ENCODE data around the gene PDZD2.

PDZD2 gene

DNA sequence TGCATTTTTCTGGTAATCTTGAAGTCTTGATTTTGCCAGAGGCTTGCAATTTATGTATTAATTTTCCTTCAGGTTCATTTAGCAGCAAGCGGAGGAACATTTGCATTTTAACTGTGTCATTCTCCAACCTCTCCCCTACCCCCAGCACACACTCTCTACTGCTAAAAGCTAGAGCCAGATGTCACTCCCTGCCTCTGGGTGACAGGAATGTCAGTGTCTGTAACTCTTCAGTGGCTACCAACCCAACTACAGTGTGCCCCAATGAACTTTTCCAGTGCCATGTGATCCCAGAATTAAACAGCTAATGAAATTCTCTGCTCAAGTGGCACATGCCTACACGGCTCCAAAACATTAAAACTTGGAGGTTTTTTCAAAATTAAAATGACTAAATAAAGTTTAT is 274.9 kb downstream of the PDZD2 start:
- DNase-seq (ENCODE audit: low read depth in 2 of 2, low spot score in 1 of 2), result no peak

DNA sequence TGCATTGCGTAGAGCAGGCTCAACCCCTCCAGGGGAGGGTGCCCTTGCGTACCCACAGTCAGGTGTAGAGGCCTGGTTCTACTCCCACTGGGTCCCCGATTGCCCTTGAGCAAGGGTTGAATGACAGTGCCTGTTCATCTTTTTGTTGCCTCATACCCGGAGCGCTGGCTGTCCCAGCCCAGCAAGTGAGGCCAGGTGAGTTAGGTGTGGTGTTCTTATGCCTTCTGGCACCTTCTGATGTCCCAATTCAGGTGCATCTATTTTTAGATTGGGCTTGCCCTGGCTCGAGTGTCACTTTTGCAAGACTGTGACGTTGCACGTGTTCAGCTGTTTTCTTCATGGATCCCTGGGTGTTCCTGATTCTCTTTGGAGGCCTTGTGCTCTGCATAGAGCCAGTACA is 277.4 kb downstream of the PDZD2 start:
- no peak for DNase-seq (ENCODE audit: low read depth in 2 of 2, low spot score in 1 of 2)

DNA sequence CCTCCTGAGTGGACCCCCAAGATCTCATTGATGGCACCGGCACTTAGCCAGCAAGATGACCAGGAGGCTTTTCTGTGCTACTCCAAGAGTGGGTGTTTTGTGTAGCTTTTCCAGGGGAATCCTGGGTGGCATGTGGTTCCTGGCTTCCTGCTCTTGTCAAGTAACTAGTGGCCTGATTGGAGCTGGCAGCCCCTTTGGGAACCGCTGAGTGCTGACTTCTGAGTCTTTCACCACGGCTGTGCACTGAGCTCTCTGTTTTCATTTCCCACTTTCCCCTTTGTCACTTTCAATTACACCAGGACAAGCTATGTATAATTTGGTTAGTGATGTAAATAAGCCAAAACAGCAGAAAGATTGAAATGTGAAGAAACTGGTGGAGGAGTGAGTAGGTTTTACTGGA is 279.8 kb downstream of the PDZD2 start:
- DNase-seq (ENCODE audit: low read depth in 2 of 2, low spot score in 1 of 2), result no peak

DNA sequence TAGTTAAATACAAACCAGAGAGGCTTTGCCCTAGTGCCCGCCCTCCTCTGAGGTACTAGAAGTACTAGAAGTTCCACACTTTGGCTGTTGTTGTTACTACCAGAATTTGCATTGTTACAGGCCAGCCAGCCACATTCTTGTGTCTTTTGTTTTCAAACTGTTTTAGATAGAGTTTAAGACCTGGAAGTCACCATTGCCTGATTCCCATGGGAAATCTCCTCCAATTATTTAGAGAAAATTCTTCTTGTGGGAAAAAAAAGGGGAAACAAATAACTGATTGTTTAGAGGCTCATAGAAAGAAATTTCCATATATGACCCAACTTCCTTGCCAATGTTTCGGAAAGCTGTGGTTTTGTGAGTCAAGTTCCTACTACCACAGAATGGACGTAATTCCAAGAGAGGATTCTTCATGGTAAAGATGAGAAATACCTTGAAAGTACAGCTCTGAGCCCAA is 282.9 kb downstream of the PDZD2 start:
- DNase-seq (ENCODE audit: low read depth in 2 of 2, low spot score in 1 of 2), result no peak

DNA sequence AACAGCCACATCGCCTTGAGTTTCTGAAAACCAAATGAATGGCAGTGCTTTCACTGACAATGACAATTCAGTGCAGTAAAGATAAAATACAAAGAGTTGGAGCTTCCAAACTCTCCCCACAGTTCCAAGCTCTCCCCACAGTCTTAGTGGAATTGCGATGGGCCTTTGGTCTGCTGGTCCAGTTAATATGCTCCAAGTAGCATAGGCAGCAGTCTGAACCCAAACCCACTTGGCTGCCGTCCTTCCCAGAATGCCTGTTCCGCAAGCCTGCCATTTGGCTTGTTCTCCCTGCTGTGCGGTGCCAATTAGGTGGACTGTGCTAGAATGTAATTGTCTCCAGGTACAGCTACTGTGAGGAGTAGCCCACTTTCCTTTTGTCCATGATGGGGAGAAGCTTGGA is 285.1 kb downstream of the PDZD2 start:
- no peak for DNase-seq (ENCODE audit: low read depth in 2 of 2, low spot score in 1 of 2)

DNA sequence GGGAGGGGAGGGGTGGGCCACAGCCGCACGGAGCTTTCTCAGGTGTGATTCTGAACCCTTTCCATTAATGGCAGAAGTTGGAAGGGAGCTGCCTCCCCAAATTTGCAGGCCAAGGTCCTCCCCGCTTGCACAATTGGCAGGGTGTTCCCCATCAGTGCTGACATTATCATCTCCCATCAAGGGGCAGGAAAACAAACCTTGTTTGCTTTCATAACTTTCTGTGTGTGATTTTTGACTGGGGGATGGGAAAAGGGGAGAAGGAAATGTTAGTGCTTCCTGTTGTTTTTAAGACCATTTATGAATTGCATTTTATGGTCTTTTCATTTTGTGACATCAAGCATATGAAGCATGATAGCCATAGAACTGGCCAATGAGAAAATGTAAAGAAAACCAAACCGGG is 292.9 kb downstream of the PDZD2 start:
- DNase-seq (ENCODE audit: low read depth in 2 of 2, low spot score in 1 of 2), result no peak

DNA sequence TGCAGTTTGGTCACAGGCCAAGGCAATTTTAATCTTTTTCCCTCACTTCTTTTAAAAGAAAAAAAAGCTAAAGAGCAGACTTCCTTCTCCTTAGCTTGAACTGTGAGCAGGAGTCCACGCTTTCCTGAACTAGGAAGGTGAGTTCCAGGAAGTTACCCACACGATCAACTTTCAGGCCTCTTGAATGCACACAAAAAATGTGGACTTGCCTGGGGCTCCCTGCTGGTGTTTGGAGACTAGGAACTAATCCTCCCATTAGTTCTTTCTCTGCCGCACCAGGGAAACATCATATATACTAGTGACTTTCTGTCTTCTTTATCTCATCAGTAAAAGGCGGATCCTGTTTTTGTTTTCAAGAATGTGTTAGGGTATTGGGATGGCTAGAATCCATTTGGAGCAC is 295.2 kb downstream of the PDZD2 start:
- no peak for DNase-seq (ENCODE audit: low read depth in 2 of 2, low spot score in 1 of 2)

DNA sequence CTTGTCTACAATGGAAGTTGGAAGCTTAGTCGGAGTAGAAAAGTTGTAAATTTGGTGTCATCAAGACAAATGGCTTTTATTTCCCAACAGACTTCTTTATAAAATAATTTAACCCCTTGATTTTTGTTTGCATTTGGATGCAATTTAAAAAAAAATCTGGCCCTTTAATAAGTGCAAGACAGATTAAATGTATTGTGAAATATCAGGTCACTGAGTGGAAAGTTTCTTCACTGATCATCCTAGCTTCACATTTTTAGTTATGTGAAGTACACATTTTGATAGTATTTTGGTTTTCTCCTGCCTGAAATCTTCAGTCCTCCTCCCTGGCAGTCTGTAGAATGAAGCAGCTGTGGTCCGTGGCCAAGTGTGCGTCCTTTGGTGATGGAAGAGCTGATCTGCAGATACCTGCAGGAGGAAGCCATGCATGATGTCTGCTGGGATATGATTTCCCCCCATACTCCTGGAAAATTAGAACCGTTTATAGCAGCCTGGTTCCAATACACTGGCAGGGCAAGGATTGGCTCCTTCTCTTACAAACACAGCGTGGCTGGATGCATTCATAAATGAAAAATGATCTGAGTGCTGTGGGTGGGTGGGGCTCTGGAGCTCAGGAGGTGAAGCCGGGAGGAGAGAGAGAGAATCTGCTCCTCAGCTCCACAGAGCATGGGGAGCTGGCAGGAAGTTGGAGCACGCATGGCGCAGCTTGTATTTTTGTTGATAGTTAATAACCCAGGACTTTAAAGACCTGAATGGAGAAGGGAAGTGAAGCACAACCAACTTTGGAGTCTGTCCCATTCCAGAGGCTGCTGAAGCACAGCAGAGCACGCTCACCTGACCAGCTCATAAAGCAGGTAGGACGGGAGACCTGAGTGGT is 296.8 kb downstream of the PDZD2 start:
- no peak for DNase-seq (ENCODE audit: low read depth in 2 of 2, low spot score in 1 of 2)

DNA sequence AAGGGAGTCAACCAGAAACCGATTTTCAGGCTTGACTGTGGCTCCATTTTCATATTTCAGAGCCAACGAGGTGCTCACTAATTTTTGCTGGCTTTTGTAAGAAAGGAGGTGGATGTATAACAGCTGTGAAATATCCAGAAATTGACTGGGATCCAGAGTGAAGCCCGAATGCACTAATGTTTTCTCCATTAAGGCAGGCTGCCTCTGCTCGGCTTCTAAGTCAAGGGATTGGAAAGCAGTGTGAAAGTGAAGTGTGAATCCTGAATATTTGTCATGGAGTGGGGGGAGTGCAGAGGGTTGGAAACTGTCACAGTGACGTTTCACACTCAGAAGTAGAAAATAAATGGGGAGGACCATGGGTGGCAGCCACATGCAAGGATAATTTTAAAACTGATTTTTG is 297.8 kb downstream of the PDZD2 start:
- DNase-seq (ENCODE audit: low read depth in 2 of 2, low spot score in 1 of 2), result no peak

DNA sequence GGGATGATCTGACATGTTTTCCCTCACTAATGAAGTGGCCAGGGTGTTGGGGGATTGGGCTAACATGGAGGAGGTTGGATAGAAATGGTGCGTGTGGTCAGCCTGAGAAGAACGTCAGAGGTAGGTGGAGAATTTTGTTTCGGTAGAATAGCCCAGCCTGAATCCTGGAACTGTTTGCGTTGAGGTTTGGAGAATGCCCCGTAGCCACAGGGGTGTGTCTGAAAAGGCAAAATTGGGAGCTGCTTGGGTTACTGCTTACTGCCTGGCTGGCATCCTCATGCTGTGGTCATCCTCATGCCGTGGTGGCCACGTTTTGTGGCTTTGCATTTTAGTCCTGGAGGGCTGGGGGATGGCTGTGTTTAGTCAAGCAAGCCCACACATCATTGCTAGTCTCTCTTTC is 298.3 kb downstream of the PDZD2 start:
- DNase-seq (ENCODE audit: low read depth in 2 of 2, low spot score in 1 of 2), result no peak

DNA sequence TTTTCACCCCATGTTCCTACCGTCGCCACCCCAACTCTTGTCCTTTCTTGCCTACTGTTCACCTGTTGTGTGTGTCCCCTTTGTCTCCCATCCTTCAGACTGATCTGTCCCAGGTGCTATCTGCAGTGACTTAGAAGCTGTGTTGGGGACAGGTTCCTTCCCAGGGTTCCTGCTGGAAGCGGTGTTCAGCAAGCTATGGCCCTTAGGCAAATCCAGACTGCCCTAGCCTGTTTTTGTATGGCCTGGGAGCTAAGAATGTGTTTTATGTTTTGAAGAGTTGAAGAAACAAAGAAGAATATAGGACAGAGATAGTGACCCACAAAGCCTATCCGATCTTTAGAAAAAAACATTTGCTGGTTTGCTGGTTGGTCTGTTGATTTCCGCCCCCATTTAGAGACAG is 298.8 kb downstream of the PDZD2 start:
- no peak for DNase-seq (ENCODE audit: low read depth in 2 of 2, low spot score in 1 of 2)

DNA sequence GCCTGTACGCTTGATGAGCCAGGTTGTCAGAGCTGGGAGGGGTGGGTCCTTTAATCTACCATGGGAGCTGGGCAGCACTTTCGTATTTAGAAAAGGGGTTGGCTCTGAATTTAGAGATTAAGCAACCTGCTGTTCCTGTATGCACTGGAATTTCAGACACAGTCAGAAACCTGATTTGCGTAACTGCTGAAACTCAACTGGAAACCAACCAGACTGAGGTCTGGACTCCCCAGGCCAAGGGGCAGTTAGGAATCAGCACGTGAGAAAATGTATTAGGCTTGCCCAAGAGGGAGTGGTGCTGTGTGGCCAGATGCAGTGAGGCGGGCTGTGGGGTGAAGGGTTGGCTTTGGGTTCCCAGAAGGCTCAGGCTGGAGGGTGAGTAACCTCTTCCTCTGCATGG is 300.2 kb downstream of the PDZD2 start:
- DNase-seq (ENCODE audit: low read depth in 2 of 2, low spot score in 1 of 2), result no peak

DNA sequence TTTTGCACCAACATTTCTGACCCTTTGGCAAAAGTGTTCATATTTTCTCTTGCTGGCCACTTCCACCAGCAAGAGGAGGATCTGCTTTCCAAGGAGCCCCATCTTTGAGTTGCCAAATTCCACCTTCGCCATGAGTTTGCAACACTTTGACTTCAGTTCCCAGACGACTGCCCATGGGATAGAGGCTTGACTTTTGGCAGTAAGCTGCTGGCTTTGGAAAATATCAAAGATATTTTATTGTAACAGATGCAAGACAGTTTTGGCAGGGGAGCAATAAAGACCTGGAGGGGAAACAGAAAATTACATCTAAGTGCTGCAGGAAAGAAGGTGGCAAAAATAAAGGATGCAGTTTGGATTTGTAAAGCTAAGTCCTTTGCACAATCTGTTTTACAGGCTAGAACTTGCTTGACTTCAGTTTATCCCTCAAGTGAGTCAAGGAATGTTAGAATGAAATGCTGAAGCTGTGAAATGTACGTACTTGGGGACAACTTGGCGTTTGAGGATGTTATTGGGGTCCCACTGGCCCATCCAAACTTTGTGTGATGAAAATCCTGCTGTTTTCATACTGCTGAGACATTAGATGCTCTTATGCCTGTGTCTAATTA is 302.3 kb downstream of the PDZD2 start:
- no peak for DNase-seq (ENCODE audit: low read depth in 2 of 2, low spot score in 1 of 2)

DNA sequence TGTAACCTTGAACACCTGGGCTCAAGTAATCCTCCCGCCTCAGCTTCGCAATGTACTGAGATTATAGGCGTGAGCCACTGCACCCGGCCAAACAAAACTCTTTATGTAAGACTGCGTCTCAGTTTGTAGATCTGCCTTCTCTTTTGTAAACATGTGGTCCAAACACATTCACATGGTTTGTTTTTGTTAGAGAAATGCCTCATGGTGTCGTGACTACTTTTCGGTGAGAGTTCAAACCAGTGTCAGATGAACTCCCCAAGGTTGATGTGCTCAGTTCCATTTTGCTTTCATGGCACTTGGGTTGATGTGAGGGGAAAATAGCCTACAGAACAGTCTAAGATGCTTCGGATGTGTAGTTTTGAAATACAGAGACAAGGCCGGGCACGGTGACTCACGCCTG is 303.6 kb downstream of the PDZD2 start:
- no peak for DNase-seq (ENCODE audit: low read depth in 2 of 2, low spot score in 1 of 2)

DNA sequence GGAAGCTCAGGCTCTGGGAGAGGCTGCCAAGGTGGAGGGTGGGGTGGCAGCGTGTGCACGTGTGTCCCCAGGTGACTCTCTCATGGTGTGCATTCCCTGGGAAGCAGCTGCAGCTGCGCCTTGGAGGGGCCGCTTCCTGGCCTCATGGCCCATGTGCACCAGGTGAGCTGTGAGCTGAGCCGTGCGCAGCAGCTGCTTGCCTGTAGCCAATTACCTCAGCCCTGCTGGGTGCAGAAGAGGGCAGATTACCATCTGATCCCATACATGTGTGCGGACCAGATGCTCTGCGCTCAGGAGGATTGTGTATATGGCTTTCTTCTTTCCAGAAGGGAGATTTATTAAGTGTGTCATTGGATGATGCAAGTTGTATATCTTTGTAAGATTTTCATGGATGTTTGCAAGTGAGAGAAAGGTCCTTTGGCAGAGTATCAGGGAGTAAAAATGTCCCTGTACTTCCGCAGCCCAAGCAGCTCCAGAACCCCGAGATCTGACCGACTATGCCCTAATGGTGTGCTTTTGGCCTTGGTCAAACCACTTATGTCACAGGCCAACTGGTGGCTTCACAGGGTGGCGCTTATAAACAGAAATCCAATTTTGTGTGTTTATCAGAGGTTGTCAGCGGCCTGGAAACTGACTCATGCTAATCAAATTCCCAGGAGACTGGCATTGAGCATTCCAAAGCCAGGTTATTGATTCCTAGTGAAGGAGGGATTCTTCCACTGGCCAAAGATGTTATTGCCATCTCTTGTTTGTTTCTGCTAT is 305.9 kb downstream of the PDZD2 start:
- no peak for DNase-seq (ENCODE audit: low read depth in 2 of 2, low spot score in 1 of 2)

DNA sequence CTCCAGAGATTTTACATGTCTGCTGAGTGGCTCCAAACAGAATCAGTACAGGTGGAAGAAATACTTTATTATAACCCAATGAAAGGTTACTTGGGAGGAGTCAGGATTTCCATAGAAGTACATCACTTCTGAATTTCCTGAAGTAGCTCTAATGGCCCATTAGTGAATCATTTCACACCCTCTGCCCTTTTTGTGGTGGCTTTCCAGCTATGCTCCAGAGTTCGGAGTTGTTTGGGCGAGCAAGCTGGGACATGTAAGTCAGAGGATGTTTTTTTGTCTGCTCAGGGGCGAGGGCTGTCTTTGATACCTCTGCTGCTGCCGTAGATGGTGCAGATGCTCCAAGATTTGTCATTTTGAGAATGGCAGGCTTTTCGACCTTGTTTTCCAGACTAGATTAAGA is 309.1 kb downstream of the PDZD2 start:
- no peak for DNase-seq (ENCODE audit: low read depth in 2 of 2, low spot score in 1 of 2)

DNA sequence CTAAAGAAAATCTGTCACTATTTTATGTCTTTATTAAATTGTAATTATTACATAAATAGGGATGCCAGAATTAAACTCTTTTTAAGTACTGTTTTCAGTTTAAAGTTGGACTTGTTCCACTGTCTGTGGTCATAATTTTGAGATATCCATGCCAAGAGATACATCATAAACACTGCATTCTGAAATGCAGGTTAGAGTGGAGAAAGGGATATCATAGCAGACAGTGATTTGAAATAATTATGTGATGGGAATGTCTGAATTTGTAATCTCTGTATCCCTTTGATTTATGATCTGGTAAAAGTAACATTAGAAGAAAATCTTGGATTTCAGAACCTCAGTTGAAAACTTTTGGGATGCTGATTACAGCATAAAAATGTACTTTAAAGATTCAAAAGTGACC is 313.1 kb downstream of the PDZD2 start:
- DNase-seq (ENCODE audit: low read depth in 2 of 2, low spot score in 1 of 2), result no peak

DNA sequence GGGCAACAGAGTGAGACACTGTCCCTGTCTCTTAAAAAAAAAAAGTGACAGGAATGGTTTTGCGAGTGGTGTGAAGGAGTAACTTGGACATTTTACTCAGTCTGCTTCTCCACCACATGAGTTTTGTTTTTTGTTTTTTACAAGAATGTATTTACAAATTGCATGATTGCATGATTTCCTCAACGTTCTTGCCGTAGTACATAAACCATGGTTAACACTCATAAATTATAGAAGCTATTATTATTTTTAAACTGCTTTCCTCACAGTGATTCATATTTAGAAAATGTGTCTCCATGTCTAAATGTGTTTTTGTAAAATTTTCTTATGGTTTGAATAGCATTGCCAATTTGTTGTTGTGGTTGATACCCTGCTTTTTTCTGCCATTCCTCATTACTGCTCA is 315.2 kb downstream of the PDZD2 start:
- DNase-seq (ENCODE audit: low read depth in 2 of 2, low spot score in 1 of 2), result no peak

DNA sequence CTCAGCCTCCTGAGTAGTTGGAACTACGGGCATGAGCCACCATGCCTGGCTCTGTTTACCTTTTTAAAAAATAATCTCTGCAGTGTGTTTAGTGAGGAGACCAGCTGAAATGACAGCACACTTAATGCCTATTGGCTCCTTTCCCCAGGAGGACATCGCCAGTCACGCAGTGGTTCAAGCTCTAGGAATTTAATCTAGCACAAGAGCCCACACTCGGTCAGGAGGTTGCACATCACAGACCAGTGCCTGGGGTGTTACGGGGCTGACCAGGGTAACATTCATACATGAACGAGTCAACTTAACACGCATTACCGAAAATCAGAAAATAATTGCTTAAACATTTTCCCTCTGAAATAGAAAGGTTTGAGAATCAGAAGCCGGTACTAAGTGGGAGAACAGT is 318.2 kb downstream of the PDZD2 start:
- no peak for DNase-seq (ENCODE audit: low read depth in 2 of 2, low spot score in 1 of 2)

DNA sequence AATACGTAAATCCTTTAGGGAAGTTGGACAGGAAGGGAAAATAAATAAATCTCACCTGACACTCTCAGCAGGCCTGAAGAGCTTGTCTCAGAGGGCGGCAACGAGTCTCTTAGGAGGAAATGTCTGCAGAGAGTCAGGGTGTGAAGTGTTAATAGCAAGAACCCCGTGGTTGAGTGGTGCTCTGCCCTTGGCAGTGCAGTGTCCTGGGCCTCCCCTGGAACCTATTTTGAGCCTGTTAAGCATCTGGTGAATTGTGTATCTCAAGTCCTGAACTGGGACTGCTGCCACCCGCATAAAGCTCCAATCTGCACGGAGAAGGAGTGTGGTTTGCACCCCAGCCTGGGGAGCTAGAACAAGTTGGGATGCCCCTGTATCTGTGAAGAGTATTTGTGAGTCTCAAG is 323.4 kb downstream of the PDZD2 start:
- DNase-seq (ENCODE audit: low read depth in 2 of 2, low spot score in 1 of 2), result no peak

DNA sequence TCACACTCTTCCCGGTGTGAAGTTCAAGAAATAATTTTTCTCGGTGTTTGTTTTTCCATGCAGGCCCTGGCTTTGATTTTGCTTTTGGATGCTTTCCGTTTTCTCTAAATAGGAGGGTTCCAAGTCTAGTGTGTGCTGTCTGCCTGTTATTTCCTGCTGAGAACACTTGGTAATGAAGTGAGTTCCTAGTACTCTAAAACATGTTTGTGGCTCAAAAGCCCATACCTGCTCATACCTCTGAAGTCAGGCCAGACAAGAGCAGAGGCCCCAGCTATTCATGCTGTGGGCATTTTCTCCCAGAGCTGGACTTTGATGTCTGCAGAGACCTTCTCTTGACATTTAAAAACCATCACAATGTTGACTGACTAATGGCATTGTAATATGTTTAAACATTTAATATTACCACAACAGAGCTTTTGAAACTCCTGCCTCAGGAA is 324.0 kb downstream of the PDZD2 start:
- DNase-seq (ENCODE audit: low read depth in 2 of 2, low spot score in 1 of 2), result no peak

DNA sequence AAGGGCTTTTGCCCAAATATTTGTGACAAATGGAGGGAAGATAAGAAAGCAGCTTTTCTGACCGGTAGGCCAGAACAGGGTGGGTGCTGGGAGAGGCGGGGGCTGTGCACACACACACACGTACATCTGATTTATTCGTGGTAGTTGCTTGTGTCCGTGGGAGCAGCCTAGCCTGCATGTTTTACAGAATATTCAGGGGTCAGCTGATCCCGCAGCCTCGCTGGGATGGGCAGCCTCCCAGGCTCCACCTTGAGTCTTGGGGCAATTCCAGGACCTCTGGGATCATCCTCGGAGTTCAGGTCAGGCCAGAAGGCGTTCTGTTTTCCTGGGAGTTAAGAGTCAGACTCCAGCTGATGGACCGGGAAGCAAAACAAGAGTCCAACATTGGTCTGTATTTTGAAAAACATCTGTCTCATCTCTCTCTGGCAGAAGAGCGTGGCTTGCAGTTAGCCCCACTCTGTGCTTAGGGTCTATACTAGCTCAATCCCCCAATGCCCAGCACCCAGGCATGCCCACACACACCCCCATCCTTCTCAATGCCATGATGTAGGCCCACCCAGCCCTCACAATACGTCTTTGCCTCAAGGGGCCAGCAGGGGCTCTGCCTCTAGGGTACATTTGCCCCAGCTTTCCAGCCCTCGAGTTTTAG is 324.6 kb downstream of the PDZD2 start:
- DNase-seq (ENCODE audit: low read depth in 2 of 2, low spot score in 1 of 2), result no peak
